GM12874 (cell line): ENCODE results near the gene PM20D2.

Source experiments
- TF ChIP-seq, protein P1 (sequence below): IDR thresholded peaks from 2 replicates; pipeline ENCODE4 v1.5.1; 2011; ENCODE audit warnings: low read depth, mild to moderate bottlenecking, control low read depth, low read length, moderate library complexity; ENCODE audit not compliant: insufficient read depth

The PM20D2 gene, protein sequence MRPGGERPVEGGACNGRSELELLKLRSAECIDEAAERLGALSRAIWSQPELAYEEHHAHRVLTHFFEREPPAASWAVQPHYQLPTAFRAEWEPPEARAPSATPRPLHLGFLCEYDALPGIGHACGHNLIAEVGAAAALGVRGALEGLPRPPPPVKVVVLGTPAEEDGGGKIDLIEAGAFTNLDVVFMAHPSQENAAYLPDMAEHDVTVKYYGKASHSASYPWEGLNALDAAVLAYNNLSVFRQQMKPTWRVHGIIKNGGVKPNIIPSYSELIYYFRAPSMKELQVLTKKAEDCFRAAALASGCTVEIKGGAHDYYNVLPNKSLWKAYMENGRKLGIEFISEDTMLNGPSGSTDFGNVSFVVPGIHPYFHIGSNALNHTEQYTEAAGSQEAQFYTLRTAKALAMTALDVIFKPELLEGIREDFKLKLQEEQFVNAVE

DNA sequence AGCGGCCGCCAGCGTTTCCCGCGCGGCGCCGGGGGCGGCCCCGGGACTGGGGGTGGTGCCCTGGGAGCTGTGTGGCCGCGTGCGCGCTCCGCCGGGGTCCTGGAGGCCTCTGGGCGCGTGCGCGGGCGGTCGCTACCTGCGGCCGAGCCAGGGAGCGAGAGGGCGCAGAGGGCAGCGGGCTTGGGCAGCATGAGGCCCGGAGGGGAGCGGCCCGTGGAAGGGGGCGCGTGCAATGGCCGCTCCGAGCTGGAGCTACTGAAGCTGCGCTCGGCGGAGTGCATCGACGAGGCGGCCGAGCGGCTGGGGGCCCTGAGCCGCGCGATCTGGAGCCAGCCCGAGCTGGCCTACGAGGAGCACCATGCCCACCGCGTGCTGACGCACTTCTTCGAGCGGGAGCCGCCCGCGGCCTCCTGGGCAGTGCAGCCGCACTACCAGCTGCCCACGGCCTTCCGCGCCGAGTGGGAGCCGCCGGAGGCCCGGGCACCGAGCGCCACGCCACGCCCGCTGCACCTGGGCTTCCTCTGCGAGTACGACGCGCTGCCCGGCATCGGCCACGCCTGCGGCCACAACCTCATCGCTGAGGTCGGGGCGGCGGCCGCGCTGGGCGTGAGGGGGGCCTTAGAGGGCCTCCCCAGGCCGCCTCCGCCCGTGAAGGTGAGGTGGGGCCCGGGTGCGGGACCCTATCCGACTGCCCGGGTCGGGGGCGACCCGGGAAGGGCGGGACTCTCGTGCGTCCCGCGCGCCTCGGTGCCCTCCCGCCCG lies at the start of gene PM20D2:
Gene PM20D2 (plus strand): TSS at position 100 of the 762 bp plus-strand sequence. CDS start 90 bp downstream, at position 190.
- TF ChIP-seq, protein P1, sequence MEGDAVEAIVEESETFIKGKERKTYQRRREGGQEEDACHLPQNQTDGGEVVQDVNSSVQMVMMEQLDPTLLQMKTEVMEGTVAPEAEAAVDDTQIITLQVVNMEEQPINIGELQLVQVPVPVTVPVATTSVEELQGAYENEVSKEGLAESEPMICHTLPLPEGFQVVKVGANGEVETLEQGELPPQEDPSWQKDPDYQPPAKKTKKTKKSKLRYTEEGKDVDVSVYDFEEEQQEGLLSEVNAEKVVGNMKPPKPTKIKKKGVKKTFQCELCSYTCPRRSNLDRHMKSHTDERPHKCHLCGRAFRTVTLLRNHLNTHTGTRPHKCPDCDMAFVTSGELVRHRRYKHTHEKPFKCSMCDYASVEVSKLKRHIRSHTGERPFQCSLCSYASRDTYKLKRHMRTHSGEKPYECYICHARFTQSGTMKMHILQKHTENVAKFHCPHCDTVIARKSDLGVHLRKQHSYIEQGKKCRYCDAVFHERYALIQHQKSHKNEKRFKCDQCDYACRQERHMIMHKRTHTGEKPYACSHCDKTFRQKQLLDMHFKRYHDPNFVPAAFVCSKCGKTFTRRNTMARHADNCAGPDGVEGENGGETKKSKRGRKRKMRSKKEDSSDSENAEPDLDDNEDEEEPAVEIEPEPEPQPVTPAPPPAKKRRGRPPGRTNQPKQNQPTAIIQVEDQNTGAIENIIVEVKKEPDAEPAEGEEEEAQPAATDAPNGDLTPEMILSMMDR = no peak

DNA sequence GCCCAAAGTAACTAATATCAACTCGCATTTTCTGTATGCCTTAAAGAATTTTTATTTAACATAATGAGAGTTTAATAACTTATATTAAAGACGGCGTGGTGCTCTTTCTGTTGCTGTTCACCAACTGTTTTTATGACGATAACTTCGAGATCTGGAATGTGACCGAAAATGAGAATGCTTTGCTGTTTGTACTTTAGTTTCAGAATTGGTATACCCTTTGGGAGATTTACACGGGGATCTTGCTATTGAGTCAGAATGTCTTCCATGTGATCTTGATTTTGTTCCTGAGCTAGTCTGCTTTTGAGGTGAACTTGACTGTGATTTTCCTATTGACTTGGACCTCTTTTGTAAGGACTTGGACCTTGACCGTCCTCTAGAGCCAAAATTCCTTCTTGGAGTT lies 47.4 kb upstream of the PM20D2 start:
- TF ChIP-seq, protein P1 = no peak

DNA sequence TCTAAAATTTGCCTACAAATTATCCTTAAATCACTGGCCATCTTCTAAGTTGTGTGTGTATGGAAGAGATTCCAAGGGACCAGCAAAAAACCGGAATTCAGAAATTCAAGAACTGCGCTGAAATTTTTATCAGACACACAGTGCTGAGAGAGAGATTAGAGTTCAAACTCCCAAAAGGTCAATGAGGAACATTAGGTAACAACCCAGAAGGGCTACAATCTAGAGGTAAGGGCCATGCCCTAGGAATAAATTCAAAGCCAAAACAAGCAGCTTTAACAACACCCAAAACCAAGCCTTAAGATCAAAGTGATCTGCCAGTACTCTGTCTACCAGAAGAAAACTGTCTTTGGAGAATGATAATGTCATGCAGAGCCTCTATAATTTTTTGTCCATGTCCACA lies 45.7 kb upstream of the PM20D2 start:
- TF ChIP-seq, protein P1 = no peak

DNA sequence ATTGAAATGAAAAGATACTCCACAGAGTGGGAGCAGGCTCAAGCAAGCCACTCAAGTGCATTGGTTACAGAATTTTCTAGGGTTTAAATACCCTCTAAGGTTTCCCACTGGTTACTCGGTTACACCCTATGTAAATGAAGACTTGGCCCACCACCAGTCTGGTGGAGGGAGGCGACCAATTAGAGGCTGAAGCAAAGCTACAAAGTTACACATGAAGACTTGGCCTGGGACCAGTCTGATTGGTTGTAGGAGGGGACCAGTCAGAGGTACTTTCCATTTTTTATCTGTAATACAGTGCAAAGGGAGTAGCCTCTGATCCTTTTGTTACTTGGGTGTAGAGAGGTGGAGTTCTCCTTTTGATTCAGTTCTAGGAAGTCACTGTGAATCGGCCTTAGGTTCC lies 35.6 kb upstream of the PM20D2 start:
- TF ChIP-seq, protein P1 = no peak

DNA sequence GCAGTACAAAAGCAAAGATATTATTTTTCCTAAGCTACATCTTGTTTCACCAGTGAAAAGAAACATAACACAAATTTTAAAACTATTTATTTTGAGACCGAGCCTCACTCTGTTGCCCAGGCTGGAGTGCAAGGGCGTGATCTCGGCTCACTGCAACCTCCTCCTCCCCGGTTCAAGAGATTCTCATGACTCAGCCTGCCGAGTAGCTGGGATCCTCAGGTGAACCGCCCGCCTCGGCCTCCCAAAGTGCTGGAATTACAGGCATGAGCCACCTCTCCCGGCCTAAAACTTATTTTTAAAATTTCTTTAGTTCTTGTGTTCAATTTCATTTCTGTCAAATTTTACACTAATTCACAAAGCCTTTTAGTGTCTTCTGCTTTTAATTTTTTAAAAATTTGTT lies 33.9 kb upstream of the PM20D2 start:
- TF ChIP-seq, protein P1 = no peak

DNA sequence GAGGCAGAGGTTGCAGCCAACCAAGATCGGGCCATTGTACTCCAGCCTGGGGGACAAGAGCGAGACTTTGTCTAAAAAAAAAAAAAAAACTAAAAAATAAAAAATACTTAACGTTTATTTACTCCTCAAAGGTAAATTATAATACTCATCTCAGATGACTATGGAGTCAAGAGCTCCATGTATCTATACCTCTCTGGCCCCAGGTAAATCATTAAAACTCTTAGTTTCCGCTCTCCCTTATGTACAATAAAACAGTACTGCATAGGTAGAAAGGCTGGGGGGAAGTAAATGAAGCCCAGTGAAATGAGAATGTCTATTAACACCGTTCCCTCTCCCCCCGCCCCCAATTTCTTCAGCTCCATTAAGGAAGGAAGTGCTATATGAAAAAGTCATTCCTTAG lies 29.2 kb upstream of the PM20D2 start:
- TF ChIP-seq, protein P1 = no peak
